Ishikawa (cell line): ENCODE results near the gene SAMD8.

Experiments used
- CEBPB ChIP-seq: IDR thresholded peaks from 2 replicates; pipeline ENCODE4 v1.6.1; 2012
- CREB1 ChIP-seq: IDR thresholded peaks from 2 replicates; pipeline ENCODE4 v1.6.1; 2012; ENCODE audit warnings: low read depth
- EGR1 ChIP-seq: IDR thresholded peaks from 2 replicates; pipeline ENCODE4 v1.6.1; 2012
- EP300 ChIP-seq: IDR thresholded peaks from 2 replicates; pipeline ENCODE4 v1.6.1; 2012; ENCODE audit warnings: borderline replicate concordance
- FOXM1 ChIP-seq: IDR thresholded peaks from 2 replicates; pipeline ENCODE4 v1.6.1; 2012; ENCODE audit warnings: low read depth, borderline replicate concordance
- MAX ChIP-seq: IDR thresholded peaks from 2 replicates; pipeline ENCODE4 v1.6.1; 2012
- NFIC ChIP-seq: IDR thresholded peaks from 2 replicates; pipeline ENCODE4 v1.6.1; 2012
- RAD21 ChIP-seq: IDR thresholded peaks from 2 replicates; pipeline ENCODE4 v1.6.1; 2012; ENCODE audit warnings: low read depth
- REST ChIP-seq: IDR thresholded peaks from 2 replicates; pipeline ENCODE4 v1.6.1; 2012; ENCODE audit warnings: low read depth, mild to moderate bottlenecking
- TAF1 ChIP-seq: IDR thresholded peaks from 2 replicates; pipeline ENCODE4 v1.6.1; 2012; ENCODE audit warnings: low read depth, mild to moderate bottlenecking
- TCF12 ChIP-seq: IDR thresholded peaks from 2 replicates; pipeline ENCODE4 v1.6.1; 2012; ENCODE audit warnings: low read depth
- TEAD4 ChIP-seq: IDR thresholded peaks from 2 replicates; pipeline ENCODE4 v1.6.1; 2012
- USF1 ChIP-seq: IDR thresholded peaks from 2 replicates; pipeline ENCODE4 v1.6.1; 2012
- YY1 ChIP-seq: IDR thresholded peaks from 2 replicates; pipeline ENCODE4 v1.6.1; 2012; ENCODE audit warnings: low read depth
- ZBTB7A ChIP-seq: IDR thresholded peaks from 2 replicates; pipeline ENCODE4 v1.6.1; 2012; ENCODE audit warnings: low read depth

Gene SAMD8

GRCh38 chr10:75137533-75138438, 26.3 kb downstream of the SAMD8 start:
- no peak for TF ChIP-seq MAX

- TF ChIP-seq YY1 (no peak), EP300 (no peak), RAD21 (no peak), EGR1 (no peak), REST (no peak), TAF1 (no peak), MAX (no peak), USF1 (no peak), TCF12 (no peak)
Measured at GRCh38 chr10:75140246-75140645, 28.8 kb downstream of the SAMD8 start.

- TF ChIP-seq TCF12 (no peak), YY1 (no peak), MAX (no peak), CREB1 (no peak), RAD21 (no peak), USF1 (no peak), TEAD4 (no peak), EGR1 (no peak)
Measured at GRCh38 chr10:75143353-75143752, 31.9 kb downstream of the SAMD8 start.

- TF ChIP-seq TEAD4 (no peak), CEBPB (no peak), CREB1 (no peak), EGR1 (no peak), TAF1 (no peak), NFIC (no peak), FOXM1 (no peak), YY1 (no peak), RAD21 (no peak), USF1 (no peak), MAX (no peak), ZBTB7A (no peak), EP300 (no peak), REST (no peak)
Measured at GRCh38 chr10:75145590-75145989, 34.1 kb downstream of the SAMD8 start.

GRCh38 chr10:75146780-75147179, 35.3 kb downstream of the SAMD8 start:
- TF ChIP-seq ZBTB7A = no peak
- no peak for TF ChIP-seq YY1
- TF ChIP-seq CREB1 = no peak
- TF ChIP-seq MAX = no peak
- no peak for TF ChIP-seq USF1
- no peak for TF ChIP-seq NFIC
- TF ChIP-seq EGR1 = no peak
- no peak for TF ChIP-seq FOXM1
- TF ChIP-seq TEAD4 = no peak
